DMS153 treated with DMSO at 0.1 percent for 48 hours (cell line): ENCODE data around the gene FAM76B.

ENCODE experiments used
- DNase-seq: peaks from one replicate; lab custom pipeline; 2025; ENCODE audit not compliant: unreplicated experiment; lab: John Stamatoyannopoulos, UW

The FAM76B gene

GRCh38 chr11:95734009-95734572, 55.5 kb downstream of the FAM76B start:
- no peak for DNase-seq

GRCh38 chr11:95732930-95733602, 56.5 kb downstream of the FAM76B start:
- no peak for DNase-seq

- no peak for DNase-seq
Observed at GRCh38 chr11:95729462-95729861, 60.1 kb downstream of the FAM76B start.

- no peak for DNase-seq
Observed at GRCh38 chr11:95728790-95729189, 60.8 kb downstream of the FAM76B start.

GRCh38 chr11:95728094-95728493, 61.5 kb downstream of the FAM76B start:
- DNase-seq: no peak

- DNase-seq: no peak
Observed at GRCh38 chr11:95727620-95728019, 62.0 kb downstream of the FAM76B start.

- DNase-seq: no peak
Observed at GRCh38 chr11:95727111-95727510, 62.5 kb downstream of the FAM76B start.

- DNase-seq: no peak
Observed at GRCh38 chr11:95725196-95725595, 64.4 kb downstream of the FAM76B start.

GRCh38 chr11:95723361-95723942, 66.1 kb downstream of the FAM76B start:
- DNase-seq: no peak

- DNase-seq: no peak
Observed at GRCh38 chr11:95720195-95720594, 69.4 kb downstream of the FAM76B start.
